Measurements from ENCODE around the gene PCDH9.
"Not testable (repeated sequence)": the region's sequence is repeated elsewhere in the genome, so short reads cannot be mapped to it uniquely, and the experiment has no call there.

Gene PCDH9

DNA sequence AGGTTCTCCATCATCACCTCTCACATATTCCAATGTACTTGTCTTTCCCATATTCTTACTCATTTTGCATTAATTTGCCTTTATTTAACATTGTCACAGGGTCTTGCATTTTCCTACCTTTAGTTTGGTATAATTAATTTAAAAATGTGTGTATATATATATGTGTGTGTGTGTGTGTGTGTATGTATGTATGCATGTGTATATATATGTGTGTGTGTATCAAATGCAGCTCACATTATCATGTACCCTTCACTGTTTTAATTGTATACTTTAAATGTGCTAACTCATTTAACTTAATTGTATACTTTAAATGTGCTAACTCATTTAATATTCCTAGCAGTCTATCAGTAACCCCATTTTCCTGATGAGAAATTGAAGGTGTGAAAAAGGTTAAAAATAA is 104.5 kb downstream of the PCDH9 start:
- DNase-seq (ENCODE audit: low read depth, low spot score), result no peak

DNA sequence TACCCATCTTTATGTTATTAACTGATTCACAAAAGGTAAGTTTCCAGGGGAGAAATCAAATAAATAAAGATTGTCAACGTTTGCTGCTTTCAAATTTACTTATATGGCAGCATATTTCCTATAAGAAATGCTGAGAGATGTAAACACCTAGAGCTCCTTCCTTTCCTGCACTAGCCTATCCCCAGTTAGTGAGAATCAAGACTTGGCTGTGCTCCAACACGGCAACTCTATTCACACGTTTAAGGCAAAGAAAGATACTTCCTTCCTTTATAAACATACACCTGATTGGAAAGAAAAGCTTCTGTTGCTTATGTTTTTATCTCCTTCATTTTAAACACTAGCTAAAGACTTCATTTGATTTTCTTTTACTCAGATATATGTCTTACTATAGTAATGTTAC is 107.0 kb downstream of the PCDH9 start:
- no peak for DNase-seq (ENCODE audit: low read depth, low spot score)

DNA sequence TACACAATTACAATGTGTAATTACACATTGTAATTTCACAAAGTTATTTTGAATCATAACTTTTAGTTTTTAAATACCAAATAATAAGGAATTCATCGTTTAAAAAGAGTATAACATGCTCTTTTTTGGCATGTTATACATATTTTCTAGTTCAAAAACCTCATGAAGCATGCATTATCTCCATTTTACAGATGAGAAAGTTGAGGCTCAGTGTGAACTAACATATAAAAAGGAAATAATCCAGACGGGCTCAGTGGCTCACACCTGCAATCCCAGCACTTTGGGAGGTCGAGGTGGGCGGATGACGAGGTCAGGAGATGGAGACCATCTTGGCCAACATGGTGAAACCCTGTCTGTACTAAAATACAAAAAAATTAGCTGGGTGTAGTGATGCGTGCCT is 107.9 kb downstream of the PCDH9 start:
- no peak for DNase-seq (ENCODE audit: low read depth, low spot score)

DNA sequence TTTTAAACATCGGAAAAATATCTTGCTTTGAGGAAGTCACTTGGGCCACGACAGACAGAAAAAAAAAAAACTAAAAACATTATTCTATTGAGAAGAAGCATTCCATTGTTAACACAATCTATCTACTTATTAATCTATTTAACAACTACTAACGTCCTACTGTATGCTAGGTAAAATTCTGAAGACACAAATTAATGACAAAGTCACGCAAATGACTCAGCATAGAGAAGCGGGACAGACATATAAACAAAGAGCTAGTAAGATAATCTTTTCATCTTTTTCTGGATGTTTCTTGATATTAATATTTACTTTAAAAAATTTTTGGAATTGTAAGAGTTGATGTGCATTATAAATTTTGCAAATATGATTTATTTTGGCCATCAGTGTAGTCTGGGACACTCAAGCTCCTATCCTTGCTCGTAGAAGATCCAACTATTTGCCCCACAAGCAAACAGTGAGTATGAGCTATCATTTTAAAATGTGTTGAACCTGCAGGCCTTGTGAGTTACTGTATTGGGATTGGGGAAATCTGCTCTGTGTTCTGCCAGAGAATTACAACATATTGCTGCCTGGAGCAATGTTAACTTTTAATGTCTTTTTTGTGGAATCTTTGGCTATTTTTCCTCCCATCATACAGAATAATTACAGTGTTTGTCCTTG is 109.1 kb downstream of the PCDH9 start:
- no peak for DNase-seq (ENCODE audit: low read depth, low spot score)

DNA sequence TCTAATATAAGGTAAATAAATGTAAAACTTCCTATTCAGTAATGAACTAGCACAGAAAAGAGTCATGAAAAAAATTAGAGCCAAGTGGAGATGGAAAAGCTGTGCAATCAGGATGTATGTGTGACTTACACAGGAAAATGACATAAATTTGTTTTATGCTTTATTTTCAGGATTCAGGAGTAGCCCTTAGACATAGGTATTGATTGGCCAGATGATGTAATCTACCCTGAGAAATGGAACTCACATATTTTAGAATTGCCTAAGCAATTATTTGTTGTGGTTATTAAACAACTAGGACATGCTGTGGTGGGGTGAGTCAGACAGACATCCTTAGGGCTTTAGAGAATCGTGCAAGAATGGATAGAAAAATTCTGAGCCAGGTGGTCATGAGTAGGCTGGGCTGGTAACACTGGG is 110.6 kb downstream of the PCDH9 start:
- peak; percentile 51 for DNase-seq (ENCODE audit: low read depth, low spot score)

DNA sequence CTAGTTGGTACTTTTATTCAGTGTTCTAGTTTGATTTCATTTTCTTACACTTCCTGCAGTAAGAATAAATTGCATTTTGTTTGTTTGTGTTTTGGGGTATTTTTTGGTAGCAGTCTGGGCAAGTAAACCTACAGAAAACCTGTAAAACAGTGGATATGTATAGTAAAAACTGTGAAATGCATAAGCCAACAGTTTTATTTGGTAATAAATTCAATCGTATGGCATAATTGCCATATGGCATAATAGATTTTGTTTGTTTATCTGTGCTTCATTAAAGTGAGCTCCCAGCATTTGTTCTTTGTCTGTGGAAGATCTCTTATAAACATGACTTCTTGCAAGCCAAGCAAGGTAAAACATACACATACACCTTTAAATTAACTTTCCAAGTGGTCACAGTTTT is 111.9 kb downstream of the PCDH9 start:
- no peak for DNase-seq (ENCODE audit: low read depth, low spot score)

DNA sequence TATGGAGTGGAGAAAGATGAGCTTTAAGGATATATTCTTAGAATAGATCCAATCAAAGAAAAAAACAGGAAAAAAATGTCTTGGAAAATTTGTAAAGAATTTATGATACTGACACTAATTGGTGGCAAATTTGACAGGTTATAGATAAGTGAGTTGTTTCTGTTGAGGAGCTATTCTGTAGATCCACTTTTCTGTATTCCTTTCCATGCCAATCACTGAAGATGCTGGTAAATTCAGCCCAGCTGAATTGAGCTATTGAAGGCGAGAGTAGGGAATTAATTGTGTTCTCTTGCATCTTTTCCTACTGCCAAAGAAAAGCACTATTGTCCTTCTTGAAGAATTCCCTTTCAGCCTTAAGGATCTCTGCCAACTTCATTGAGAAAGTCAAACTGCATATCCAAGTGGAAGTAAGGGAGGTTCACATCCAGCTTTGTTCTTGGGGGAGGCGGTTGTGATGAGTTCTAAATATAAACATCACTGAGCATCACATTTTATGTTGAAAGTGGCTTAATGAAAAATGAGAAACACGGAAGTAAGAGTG is 113.1 kb downstream of the PCDH9 start:
- no peak for DNase-seq (ENCODE audit: low read depth, low spot score)

DNA sequence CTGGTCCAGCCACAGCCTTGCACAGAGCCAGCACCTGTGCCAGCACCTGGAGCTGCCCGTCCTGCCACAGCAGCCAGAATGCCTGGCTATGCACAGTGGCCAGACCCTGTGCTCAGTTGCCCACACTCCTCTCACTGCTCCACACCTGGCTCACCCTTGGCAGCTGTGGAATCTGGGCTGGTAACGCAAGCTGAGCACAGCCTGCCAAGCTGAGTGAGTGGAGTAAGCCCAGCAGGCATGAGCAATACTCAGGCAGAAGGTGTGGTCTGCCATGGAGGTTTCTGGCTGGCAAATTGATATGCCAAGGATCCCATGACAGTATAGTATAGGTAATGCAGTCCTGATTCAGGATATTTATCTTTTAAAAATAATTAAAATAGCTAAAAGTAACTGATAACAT is 122.2 kb downstream of the PCDH9 start:
- DNase-seq (ENCODE audit: low read depth, low spot score), result no peak

DNA sequence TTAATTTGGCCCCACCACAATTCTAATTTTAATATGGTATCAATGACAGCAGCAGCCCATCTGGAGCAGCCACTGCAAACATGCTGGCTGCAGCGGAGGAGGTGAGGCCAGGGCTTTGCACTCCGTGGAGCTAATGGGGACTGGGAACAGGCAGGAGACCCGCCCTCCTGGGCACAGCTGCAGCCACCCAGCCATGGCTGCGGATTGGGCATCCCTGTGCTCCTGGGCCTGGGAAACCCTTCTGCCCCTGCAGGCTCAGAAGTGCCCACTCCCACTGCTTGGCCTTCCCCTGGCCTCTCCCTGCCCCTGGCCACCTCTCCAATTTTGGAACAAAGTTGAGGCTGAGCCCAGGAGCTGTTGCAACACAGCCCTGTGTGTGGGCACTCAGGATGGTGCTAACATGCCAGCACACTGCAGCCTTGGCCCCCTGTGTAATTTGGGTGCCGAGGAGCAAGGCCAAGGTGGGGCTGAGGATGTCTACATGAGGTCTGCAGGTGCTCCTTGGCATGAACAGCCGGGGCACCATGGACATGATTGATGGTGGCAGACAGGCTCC is 123.6 kb downstream of the PCDH9 start:
- no peak for DNase-seq (ENCODE audit: low read depth, low spot score)

DNA sequence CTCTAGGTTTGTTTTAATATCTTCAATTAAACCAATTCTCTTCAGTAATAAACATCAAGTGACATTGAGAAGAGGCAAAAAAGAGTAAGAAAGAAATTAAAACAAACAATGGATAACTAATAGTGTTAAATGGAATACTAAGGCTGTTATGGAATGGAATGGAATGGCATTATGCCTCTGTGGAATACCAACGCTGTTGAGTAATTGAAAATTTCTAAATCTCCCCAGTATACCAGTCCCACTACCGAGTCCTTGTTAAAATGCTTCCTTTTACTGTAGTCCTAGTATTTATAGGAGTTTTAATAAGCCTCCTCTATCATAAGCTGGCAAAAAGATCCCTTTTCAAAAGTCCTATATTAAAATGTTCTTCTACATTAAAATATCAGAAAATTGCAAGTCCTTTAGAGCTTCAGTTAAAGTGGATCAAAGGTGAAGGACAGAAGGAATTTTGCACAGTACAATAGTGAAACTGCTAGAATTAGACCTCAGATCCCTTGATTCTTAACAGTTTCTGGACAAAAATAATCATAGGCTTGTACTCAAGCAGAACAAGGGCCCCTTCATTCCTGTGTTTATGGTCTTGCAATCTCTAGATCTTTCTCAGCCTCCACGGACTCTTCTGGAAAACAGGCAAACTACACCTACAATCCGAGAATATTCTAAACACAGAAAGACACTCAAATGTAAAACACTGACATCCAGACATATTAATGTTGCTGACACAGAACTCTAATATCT is 128.2 kb downstream of the PCDH9 start:
- DNase-seq (ENCODE audit: low read depth, low spot score), result no peak

DNA sequence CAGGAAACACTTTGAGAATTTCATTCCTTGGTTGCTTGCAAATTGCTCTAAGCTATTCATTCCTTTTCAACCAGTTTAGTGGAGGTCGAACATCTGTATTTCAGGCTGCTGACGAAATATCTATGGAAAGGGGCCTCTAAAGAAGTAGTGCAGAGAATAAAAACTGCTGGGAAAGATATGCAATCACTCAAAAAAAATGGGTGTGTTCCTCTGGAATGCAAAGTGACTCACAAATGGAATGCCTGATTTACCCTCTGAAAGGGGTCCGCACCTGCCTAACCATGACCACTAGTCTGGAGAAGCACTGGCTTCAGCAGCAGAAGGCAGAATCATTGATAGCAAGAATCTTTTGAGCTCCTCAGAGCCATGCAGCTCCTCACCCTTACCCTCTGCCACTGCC is 129.4 kb downstream of the PCDH9 start:
- DNase-seq (ENCODE audit: low read depth, low spot score), result no peak

DNA sequence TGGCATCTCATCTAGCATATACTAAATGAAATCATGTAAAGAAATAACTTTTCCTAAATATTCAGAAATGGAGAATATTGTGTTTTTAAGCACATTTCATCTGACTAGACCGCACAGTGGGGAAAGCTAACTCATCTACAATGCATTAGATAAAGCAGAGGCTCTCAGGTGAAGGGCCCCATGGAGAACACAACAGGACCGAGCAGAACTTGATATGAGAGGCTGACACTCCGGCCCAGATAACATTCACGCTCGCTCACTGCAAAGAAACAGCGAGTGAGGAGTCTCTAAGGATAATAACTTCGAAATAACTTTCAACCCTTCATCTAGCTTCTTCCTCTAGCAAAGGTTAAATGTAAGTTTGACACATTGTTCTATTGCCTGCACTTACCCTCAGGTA is 130.6 kb downstream of the PCDH9 start:
- no peak for DNase-seq (ENCODE audit: low read depth, low spot score)

DNA sequence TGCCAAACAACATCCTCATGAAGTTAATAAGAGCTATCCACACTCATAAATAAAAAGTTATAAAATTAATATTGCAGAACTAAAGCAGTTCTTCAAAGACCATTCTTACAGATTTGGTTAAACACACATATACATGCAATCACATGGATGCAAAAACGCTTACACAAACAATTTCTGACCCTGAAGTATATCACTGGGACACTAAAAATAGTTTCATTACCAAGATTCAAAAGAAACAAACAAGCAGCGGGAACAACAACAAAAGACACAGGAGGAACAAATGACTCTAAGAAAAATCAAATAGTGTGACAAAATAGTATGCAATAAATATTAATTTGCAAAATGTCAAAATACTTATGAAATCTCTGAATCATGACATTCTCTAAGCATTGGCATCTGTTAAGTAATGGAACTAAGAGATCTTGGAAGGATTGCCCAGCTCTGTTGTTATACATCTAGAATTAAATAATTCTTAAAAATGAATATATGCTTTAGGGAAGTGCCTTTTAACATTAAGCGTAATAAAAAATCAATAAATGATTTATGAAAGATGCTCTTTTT is 132.2 kb downstream of the PCDH9 start:
- no peak for DNase-seq (ENCODE audit: low read depth, low spot score)

DNA sequence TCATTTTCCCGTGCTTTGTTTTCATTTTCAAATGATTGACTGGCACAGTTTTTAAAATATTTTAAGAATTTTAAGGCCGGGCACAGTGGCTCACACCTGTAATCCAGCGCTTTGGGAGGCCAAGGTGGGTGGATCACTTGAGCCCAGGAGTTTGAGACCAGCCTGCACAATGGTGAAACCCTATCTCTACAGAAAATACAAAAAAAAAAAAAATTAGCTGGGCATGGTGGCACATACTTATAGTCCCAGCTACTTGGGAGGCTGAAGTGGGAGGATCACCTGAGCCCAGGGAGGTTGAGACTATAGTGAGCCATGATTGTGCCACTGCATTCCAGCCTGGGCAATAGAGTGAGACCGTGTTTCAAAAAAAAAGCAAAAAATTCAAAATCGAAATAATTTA is 133.2 kb downstream of the PCDH9 start:
- DNase-seq (ENCODE audit: low read depth, low spot score), result not testable (repeated sequence)

DNA sequence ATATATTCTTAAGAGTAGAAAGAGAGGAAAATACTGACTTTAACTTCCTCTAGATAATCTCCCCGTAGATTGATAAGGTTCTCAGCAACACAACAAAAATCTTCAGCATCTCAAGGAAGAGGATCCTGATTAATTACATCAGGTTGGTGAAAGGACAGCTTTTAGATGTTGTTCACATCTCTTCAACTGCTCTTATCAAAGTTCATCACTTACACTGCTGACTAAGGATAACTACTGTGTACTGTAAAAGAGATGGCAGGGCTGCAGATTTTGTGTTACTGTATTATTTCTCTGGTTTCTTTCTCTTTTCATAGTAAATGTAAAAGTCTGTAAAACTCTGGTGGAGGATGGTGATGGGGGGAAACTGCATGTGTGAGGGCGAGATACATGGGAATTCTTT is 133.7 kb downstream of the PCDH9 start:
- no peak for DNase-seq (ENCODE audit: low read depth, low spot score)

DNA sequence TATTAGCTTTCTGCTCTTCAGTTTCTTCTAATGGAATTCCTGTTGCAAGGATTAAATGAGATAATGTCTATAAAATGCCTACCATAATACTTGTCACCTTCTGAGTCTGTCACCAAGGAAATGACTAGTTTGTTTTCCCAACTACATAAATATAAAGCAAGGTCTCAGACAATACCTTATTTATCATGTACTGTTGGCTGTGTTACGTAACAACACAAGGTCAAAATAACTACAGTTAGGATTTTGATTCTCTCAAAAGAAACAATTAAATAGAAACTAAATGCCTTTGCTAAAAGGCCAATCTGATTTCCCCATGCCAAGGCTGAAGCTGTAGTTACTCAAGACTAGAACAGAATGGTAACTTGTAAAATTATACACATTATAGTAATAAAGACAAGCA is 134.5 kb downstream of the PCDH9 start:
- no peak for DNase-seq (ENCODE audit: low read depth, low spot score)

DNA sequence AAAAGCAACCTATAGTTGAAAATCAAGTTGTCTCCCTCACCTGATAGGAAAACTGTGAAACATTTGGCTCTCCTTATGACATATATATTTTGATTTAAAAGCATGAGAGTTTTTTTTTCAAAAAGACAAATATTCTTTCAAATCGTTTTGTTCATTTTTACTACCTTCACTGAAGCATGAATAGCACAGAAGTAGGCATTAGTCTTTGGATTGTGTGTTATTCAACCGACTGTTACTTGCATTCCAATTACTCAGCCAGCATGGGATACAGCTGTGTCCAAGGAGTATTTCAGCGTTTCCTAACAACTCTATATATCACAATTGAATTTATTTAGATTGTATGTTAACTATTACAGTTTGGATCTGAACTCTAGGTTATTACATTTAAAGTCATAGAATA is 135.2 kb downstream of the PCDH9 start:
- no peak for DNase-seq (ENCODE audit: low read depth, low spot score)

DNA sequence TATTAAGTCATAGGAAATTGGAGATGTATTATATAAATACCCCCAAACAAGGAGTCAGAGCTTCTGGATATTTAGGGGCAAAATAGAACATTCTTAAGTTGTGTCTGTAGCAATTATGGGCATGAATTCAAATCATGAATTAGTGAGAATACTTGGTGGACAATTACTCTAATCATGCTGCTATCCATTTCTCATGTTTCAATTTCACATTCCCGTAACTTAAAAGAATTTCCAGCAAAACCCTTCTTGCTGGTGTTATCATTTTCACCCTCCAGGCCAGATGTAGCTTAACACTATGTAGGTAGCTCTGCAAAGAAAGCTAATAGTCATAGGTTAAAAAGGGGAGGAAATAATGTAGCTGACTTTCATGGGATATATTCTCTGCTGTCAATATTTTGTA is 136.1 kb downstream of the PCDH9 start:
- no peak for DNase-seq (ENCODE audit: low read depth, low spot score)

DNA sequence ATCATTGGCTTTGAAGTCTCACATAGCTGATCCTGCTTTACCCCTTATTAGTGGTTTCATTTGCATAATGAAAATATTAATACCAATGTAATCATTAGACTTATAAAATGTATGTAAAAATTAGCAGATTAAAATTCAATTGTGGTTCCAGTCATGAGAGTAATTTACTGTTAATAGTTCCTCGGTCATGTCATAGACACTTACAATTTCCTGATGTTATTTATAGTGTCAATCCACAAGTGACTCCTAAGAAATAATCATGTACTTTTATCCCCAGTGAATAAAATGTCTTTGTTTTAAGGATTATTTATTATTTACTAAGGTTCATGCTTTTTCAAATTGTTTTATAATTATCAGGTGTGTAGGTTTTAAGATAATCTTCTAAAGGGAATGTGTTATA is 138.5 kb downstream of the PCDH9 start:
- DNase-seq (ENCODE audit: low read depth, low spot score), result no peak

DNA sequence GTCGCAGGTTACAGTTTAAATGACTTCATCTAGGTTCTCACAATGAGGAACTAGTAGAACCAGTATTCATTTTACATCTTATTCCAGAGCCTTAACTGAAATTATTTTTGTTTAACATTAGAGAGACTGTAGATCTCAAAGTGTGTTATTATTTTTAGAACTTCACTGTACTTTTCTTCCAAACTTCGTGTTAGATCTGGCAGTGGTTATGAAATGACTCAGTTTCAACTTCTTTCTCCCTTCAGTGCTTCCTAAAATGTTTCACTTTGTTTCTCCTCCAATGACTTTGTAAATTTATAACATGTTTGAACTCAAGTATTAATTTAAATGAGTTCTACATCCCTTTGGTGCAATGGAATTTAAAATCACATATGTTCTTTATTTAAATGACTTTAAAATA is 139.3 kb downstream of the PCDH9 start:
- no peak for DNase-seq (ENCODE audit: low read depth, low spot score)

DNA sequence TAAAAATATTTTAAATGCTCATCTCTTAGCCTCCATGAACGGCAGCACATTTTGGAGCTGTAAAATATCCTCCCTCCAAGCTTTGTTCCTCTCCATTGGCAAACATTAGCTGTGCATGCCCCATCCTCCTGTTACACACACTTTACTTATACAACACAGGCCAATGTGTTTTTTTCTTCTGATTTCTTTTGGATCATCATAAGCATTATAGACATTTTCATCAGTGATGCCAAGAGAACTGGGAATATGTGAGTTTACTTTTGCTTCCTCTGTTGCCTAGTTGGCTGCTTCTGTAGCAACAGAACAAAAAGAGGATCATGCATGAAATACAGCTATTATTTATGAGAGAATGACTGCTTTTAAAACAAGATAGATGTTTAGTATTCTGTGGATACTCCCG is 142.6 kb downstream of the PCDH9 start:
- DNase-seq (ENCODE audit: low read depth, low spot score), result no peak

DNA sequence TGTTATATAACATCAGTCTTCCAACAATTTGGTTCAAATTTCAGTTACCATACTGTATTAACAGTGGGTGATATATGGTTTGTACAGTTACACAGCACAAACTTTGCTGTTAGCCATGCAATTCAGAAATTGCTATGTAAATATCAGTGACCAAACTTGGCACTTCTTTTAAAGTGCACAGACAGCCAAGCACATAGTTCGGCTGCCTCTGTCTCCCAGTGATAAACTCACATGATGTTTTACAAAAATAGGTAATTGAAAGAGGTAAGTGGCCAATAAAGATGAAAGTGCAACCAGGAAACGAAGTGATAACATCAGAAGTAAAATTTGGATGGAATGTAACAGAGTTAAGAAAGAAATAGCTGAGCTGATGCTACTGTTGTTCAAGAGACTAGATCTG is 143.9 kb downstream of the PCDH9 start:
- no peak for DNase-seq (ENCODE audit: low read depth, low spot score)

DNA sequence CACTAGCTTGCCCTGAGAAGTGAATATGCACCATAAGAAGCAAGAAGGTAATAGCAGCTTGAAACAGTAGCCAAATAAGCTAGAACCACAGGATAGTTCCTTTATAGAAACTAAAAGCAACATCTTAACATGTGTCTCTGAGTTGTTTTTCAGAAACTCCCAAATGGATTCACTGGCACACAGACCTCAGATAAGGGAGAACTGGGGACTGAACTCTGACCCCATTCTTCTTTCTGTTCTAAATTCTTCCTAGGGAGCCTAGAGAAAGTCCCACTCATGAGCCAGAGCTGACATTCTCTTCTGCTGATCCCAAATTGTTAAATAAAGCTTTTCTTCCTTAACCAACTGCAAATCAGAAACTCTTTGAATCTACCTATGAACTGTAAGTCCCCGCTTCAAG is 146.1 kb downstream of the PCDH9 start:
- no peak for DNase-seq (ENCODE audit: low read depth, low spot score)

Measured in brain pericyte (primary cell).